Suppressor macrophage treated with lipopolysaccharide for 1 hour (primary cell): ENCODE data around the gene TCN2.
"Not testable (repeated sequence)": the region's sequence is repeated elsewhere in the genome, so short reads cannot be mapped to it uniquely, and the experiment has no call there.

ENCODE experiments used
- DNase-seq, 3 donors: peaks; one replicate each; pipeline ENCODE4 v3.0.0-alpha.2; 2020 to 2022

The TCN2 gene

DNA sequence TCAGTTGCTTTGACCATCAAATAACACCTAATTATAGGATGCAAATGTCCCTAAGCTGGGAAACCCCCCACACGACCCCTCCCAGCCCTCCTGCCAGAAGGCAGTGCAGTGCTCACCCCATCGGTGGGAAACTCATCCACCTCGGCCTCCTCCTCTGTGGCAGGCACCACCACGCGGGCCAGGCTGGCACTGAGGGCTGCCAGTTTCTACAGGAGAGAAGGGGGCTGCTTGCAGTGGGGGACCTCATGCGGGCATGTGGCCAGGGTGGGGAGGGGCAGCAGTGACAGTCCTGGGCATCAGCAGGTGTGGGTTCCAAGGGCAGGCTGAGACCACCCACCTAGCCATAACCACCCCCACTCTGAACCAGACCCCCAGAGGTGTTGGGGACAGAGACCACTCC is 26.1 kb upstream of the TCN2 start:
- DNase-seq: no peak

DNA sequence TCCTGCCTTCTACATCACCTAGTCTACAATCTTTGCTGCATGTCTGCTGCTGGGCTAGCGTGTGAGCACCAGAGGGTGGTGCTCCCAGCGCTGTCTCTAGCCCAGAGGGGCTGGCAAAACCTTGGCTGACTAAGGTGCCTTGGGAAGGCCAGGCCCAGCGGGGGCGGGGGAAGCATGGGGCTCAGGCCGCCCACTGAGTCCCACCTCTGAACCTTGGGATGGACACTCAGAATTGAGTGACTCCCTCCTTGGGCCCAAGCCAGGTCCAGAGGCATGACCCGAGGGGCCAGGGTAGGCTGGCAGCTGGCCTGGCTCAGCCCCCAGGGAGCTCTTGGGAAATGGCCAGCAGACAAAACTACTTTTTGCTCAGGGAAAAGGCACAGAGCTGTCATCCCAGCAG is 24.9 kb upstream of the TCN2 start:
- no peak for DNase-seq

DNA sequence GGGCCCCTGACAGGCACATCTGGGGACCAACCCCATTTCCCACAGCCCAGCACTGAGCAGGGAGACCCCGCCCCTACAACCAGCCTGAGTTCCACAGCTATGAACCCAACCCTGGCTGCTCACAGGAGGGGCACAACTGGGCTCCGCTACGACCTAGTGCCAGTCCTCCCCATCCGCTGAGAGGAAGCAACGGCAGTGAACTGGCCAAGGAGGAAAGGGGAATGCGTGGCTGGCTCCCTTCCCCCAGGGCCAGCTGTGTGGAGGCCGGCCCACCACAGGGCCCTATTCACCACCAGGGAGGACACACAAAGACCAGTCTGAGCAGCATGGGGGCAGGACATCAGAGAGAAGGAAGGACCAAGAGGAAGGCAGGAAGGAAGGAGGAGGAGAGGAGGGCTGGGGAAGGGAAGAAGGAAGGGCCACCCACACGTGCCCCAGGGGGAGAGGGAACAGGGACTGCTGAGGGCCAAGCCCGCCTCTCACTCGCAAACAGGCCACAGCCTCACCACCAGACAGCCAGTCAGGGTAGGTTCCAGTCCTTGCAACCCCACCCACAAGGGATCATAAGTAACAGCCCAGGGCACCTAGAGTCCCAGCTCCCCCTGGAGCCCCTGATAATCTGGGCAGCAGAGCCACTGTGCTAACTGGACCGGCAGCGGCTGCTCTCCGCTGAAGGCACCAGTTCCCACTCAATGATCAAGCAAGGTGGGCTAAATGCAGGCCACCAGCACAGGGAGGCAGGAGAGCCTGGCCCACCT is 24.0 kb upstream of the TCN2 start:
- DNase-seq: no peak

DNA sequence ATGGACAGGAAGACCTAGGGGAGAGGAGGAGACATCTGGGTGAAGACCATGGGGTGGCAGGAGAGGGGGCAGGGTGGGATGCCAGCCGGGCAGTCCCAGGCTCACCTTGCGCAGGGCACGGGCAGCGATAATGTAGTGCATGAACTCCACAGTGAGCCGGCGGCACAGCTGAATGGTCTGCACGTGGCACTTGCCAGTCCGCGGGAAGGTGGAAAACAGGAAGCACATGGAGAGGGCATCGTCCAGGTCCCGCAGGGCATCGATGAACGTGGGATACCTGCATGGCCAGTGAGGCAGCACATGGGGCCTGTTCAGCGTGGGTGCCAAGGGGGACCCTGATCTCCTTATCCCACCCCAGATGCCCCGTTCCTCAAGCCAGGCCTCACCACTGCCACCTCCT is 22.5 kb upstream of the TCN2 start:
- DNase-seq: no peak

DNA sequence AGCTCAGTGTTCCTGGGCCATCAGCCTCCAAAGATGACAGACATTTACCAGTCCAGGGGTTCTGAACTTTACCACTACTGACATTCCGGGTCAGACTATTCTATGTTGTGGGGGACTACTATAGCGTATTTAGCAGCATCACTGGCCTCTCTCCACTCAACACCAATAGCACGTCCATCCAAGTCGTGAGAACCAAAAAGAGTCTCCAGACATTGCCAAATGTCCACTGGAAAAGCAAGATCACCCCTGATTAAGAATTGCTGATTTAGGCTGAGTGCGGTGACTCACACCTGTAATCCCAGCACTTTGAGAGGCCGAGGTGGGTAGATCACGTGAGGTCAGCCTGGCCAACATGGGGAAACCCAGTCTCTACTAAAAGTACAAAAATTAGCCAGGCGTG is 20.6 kb upstream of the TCN2 start:
- no peak for DNase-seq

DNA sequence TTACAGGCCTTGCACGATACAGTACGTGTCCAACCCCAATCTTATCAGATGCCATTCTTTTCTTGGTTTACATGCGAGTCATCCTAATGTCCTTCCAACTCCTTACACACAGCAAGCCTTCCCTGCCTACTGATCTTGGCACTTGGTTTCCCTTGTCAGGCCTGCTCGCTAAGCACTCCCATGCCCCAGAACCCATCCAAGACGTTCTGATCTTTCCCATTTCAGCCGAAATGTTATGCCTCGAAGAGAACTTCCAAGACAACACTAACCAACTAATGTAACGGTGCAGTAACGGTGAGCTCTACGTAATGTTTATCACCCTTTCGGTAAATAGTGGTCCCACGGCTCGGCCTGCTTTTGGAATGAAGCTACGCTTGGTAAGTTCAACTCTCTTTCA is 15.8 kb upstream of the TCN2 start:
- peak in 1 of 3 donors; percentile 28 for DNase-seq

DNA sequence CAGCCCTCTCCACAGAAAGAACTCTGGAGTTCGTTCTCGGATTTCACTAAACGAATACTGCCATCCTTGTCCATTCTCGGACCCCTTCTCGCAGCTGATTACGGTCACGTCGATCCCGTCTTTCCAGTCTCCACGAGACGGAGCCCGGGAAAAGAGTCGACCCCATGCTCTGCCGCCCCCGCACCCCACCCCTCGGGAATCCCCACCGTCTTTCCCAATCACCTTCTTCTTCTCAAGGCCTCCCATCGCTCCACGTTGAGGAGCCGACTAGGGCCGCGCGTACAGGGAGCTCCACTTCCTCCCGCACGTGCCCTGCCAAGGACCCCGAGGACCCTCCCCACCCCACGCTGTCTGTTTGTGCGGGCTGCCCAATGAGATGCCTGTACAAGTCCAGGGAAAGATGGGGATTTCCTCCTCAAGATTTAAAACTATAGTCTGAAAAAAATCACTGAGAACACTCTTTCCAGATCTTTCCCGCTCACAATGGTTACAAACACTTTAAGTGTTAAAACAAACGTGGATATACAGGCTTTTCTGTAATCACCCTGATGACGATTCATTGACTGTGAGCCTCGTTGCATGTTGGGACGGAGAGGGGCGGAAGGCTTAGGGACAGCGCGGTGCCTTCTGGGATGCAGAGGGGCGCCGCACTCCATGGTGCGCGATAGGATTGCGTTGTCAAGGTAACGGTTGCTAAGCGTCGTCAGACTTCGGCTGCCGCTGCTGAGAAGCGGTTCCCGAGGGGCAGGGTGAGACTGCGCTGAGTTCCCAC is 15.2 kb upstream of the TCN2 start, which contains the start of gene PES1:
Gene PES1 (minus strand): TSS at position 323 of the 772 bp plus-strand sequence. CDS start 77 bp downstream, at position 246.
- peak; percentile 97 to 99 (median 99) for DNase-seq

DNA sequence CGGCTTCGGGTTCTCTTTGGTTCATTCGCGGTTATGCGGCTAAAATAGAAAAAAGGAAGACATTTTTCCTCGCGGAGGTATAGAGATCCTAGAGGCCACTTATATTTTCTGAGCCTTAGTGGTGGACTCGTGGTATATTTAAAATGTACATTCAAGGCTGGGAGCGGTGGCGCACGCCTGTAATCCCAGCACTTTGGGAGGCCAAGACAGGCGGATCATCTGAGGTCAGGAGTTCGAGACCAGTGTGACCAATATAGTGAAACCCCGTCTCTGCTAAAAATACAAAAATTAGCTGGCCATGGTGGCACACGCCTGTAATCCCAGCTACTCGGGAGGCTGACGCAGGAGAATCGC is 14.6 kb upstream of the TCN2 start:
- DNase-seq: not testable (repeated sequence)

DNA sequence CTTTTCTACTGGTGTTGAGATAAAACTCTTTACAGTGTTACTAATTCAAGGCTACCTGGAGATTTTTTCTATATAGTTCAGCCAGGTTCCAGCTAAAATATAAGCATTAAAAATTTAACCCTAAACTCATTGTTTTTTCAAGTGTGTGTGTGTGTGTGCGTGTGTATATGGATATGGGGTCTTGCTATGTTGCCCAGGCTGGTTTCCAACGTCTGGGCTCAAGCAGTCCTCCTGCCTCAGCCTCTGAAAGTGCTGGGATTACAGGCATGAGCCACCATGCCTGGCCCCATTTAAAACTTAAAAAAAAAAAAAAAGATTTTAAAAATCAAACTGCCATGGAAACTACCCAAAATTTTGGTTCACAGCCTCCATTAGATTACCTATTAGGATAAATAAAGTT is 10.8 kb upstream of the TCN2 start:
- DNase-seq: no peak

DNA sequence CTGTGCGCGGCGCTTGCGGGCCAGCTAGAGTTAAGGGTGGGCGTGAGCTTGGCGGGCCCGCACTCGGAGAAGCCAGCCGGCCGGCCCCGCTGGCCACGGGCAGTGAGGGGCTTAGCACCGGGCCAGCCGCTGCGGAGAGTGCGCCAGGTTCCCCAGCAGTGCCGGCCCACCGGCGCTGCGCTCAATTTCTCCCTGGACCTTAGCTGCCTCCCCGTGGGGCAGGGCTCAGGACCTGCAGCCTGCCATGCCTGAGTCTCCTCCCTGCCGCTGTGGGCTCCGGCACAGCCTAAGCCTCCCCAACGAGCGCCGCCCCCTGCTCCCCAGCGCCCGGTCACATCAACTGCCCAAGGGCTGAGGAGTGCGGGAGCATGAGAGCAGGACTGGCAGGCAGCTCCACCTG is 10.1 kb upstream of the TCN2 start:
- DNase-seq: no peak

DNA sequence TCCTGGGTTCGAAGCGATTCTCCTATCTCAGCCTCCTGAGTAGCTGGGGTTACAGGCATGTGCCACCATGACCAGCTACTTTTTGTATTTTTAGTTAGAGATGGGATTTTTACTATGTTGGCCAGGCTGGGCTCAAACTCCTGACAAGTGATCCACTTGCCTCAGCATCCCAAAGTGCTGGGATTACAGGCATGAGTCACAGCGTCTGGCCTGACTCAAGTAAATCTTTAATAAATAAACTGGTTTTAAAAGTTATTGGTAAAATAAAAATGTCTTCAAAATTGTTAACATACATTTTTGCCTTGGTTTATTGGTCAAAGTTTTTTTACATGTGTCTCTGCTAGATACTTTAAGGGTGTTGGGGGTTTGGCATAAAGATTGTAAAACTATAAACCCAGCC is 8.0 kb upstream of the TCN2 start:
- no peak for DNase-seq

DNA sequence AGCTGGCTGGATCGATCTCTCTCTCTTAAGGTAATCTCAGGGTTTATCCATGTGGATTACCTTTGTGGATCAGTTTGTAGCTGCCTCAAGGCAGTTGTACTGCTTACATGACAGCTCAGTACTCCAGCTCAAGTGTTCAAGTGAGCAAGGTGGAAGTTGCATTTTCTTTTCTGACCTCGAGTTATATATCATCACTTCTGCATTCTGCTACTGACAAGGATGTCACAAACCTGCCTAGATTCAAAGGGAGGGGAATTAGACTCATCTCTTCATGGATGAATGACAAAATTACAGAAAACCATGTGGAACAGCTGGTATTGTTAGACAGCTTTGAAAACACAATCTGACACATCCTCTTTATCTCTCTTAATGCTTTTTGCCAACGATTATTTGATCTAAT is 6.1 kb upstream of the TCN2 start:
- peak; percentile 14 to 47 (median 39) for DNase-seq

DNA sequence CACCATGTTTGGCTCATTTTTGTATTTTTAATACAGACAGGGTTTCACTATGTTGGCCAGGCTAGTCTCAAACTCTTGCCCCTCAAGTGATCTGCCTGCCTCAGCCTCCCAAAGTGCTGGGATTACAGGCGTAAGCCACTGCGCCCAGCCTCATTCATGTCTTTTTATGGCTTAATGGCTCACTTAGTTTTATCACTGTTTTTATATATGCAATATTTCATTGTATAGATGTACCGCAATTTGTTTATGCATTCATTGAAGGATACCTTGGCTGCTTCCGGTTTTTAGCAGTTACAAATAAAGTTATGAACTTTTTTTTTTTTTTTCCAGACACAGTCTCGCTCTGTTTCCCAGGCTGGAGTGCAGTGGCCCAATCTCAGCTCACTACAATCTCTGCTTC is 5.5 kb upstream of the TCN2 start:
- DNase-seq: no peak

DNA sequence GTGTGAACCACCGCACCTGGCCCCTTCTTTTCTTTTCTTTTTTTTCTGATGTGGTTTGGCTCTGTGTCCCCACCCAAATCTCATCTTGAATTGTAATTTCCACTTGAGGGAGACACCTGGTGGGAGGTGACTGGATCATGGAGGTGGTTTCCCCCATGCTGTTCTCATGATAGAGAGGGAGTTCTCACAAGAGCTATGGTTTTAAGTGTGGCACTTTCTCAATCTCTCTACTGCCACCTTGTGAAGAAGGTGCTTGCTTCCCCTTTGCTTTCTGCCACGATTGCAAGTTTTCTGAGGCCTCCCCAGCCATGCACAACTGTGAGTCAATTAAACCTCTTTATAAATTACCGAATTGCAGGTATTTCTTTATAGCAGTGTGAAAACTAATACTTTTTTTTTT is 4.9 kb upstream of the TCN2 start:
- no peak for DNase-seq

DNA sequence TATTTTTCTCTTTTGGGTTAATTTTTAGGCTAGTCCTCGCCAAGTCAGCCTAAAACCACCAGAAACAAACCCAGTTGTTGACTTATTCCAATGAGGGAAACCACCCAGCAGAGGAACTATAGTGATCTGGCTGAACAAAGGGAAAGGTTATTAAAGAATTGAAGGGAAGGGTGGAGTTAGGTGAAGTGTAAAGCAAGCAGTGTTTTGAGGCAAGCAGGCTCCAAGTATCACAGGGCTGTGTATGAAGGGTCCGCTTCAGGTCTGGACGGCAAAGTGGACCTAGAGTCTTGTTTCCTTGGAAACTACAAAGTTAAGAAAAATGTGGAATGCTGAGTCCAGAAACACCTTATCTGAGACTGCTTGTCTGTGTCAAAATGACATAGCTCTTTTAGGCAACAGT is 3.2 kb upstream of the TCN2 start:
- no peak for DNase-seq

DNA sequence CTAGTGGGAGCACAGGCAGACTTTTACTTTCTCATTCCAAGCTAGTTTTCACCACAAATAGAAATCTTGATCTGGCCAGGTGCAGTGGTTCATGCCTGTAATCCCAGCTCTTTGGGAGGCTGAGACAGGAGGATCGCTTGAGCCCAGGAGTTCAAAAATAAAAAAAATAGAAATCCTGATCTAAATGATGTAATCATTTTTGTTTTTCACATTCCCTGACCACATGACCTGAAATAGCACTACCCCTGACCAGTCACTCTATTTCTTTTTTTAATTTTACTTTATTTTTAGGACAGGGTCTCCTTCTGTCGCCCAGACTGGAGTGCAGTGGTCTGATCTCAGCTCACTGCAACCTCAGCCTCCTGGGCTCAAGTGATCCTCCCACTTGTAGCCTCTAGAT is 2.3 kb upstream of the TCN2 start:
- DNase-seq: no peak

DNA sequence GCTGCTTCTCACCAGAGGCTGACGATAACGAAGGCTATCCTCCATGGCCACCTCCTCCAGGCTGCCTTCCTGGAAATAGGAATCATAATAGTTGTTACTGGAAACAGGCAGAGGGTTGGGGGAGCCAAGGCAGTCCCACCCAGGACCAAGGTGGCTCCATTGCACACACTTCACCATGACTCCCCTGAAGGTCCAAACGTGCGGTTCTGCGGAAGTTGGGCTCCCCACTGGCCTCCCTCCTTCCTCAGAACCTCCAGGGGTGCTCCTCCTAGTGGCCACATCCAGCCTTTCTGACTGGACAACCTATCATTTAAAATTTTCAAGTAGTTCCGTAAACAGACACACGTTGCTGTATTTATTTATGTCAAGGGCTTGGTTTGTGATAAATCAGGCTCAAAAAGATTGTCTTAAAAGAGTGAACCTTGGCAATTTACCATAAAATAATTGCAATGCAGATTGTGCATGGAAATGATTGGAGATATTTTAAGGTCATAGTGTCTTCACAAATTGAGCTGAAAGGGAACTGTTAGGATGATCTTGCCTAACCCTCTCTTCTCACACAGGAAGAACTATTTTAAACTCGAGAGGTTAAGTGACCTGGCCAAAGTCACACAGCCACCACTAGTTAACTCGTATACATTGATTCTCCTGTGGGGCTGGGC is 1.4 kb upstream of the TCN2 start:
- peak; percentile 73 to 78 (median 77) for DNase-seq

DNA sequence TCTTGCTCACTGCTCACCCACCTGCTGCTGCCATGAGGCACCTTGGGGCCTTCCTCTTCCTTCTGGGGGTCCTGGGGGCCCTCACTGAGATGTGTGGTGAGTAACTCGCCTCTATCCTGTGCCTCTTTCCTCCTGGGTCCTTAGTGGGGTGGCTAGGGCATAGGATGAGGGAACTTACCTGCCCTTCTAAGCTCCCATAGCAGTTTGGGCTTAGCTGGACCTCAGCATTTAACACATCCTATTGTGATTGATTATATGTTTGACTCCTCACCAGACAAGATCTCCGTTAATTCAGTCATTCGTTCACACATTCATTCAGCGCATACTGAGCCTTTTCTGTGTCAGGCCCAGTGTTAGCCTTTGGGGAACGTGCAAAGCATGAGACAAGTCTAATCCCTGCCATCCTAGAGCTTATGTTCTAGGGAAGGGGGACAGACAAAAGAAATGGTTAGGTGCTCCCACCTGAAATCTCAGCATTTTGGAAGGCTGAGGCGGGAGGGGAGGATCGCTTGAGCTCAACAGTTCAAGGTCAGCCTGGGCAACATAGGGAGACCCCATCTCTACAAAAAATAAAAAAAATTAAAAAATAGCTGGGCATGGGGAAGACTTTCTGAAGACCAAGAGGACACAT is 441 bp downstream of the TCN2 start:
- no peak for DNase-seq

DNA sequence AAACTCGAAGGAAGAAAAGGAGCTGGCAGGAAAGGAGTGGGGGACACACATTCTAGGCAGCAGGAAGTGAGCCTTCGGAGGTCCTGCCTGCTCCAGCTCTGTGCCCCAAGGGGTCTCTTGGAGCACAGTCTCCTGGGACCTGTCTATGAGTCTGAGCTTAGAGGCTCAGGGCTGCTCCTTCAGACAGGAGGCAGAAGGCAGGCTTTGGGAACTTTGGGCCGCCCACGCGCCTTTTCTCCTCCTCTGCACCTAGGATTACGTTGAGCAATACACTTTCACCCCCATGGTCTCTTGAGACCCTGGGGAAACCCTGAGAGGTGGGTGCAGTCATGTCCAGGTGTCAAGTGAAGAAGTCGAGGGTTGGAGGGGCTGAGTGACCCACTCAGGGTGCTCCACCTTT is 965 bp downstream of the TCN2 start:
- DNase-seq: peak; percentile 31 to 47 (median 42)

DNA sequence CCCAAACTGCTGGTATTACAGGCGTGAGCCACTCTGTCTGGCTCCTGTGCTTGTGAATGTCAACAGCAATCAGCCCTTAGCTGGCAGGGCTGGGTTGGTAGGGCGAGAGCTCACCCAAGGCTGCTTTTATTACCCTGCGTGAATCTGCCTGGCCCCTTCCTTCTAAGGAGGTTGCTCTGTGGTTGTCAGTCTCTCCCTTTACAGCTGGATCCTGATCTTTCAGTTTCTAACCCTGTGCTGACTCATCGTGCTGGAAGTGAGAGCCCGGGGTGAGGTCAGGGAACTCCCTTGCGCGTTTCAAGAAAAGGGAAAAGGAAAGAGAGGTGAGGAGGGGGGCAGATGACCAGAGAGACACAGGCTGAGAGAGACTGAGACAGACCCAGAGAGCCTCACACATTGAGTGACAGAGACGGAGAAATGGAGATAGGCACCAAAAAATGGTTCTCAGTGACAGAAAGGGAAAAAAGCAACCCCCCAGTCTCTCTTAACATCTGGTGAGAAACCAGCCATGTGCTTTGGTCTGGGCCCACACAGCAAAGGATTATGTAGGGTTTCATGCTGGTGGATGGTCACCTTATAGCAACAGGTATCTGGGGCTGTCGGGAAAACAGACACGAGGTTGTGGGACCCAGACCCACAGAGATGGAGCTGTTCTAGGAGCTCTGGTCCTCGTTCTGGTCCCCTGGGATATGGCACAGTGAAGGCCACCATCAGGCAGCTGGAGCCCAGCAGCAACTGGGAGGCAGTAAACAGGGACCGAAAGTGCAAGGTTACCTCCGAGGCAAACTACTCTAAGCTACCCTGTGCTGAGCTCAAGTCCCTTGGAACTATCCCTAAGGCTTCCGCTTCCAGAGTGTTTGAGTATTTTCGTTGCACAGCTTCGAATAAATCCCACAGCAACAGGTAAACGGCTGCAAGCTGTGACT is 2.5 kb downstream of the TCN2 start:
- DNase-seq: peak; percentile 95 to 98 (median 97)

DNA sequence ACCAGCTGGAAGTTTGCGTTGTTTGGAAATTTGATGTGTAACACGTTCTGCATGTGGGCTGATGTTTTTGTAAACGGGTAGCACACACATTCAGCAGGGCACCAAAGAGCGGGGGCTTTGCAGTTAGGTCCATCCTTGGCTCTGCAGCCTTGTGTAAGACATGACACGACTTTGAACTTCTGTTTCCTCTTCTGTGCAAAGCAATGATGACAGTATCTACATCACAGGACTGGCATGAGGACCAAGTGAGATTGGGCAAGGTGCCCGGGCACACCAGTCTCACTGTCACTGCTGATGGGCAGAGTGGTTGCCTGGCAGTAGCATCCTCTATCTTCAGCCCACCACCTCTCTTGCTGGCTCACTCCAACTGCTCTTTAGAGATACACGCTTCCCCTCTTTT is 3.3 kb downstream of the TCN2 start:
- peak; percentile 89 to 97 (median 93) for DNase-seq

DNA sequence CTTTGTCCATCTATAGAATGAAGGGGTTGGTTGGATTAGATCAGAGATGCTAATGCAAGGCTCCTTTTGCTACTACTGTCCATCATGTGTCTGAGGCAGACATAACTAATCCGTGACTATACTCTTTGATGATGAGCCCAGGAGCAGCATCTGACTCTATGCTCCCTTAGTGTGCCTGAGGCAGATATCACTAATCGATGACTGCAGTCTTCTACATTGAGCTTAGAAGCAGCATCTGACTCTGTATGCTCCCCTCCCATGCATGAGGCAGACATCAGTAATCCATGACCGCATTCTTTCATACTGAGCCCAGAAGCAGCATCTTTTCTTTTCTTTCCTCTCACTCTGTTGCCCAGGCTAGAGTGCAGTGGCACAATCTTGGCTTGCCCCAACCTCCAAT is 4.2 kb downstream of the TCN2 start:
- DNase-seq: no peak
